HepG2 (cell line): ENCODE data around the gene MYL6B. TPM values are rescaled to one million over a fixed set of nuclear protein-coding genes. Genes with fewer than 3 reads are reported as not detected.

Experiments
- ASH2L ChIP-seq: fragments of 300-600, 200-600 bp; sonication (generic); IDR thresholded peaks from 2 replicates; pipeline ENCODE4 v1.7.0; 2017; ENCODE audit warnings: low read depth, mild to moderate bottlenecking, moderate library complexity, mixed read lengths, low read length; ENCODE audit not compliant: insufficient read length
- ATRX ChIP-seq: sonication (generic); formaldehyde crosslinking; IDR thresholded peaks from 2 replicates; pipeline ENCODE4 v1.4.0; 2020; ENCODE audit warnings: missing genetic modification reagents, borderline replicate concordance
- DMAP1 ChIP-seq: IDR thresholded peaks from 2 replicates; pipeline ENCODE4 v1.6.1; 2016
- GATAD1 ChIP-seq: IDR thresholded peaks from 2 replicates; pipeline ENCODE4 v1.6.1; 2016; ENCODE audit warnings: missing genetic modification reagents, missing compliant biosample characterization
- KAT8 ChIP-seq: IDR thresholded peaks from 2 replicates; pipeline ENCODE4 v1.6.1; 2016; ENCODE audit warnings: missing genetic modification reagents, missing compliant biosample characterization
- PHF20 ChIP-seq: sonication (generic); formaldehyde crosslinking; IDR thresholded peaks from 2 replicates; pipeline ENCODE4 v1.5.0; 2020; ENCODE audit warnings: mild to moderate bottlenecking, missing genetic modification reagents
- PHF21A ChIP-seq: sonication (generic); formaldehyde crosslinking; IDR thresholded peaks from 2 replicates; pipeline ENCODE4 v1.5.0; 2020; ENCODE audit warnings: mild to moderate bottlenecking, missing genetic modification reagents
- PRPF4 ChIP-seq: fragments of 200-400 bp; formaldehyde crosslinking; IDR thresholded peaks from 2 replicates; pipeline ENCODE4 v1.6.1; 2016; ENCODE audit warnings: low read length, low read depth; ENCODE audit not compliant: poor library complexity, severe bottlenecking
- SALL1 ChIP-seq: sonication (generic); formaldehyde crosslinking; IDR thresholded peaks from 2 replicates; pipeline ENCODE4 v1.8.0; 2022; ENCODE audit warnings: mild to moderate bottlenecking, missing genetic modification reagents
- SIN3B ChIP-seq: fragments of 150-350 bp; IDR thresholded peaks from 2 replicates; pipeline ENCODE4 v1.6.1; 2014; ENCODE audit warnings: low read length
- SSRP1 ChIP-seq: IDR thresholded peaks from 2 replicates; pipeline ENCODE4 v1.6.1; 2016; ENCODE audit warnings: control low read depth
- THAP11 ChIP-seq: IDR thresholded peaks from 2 replicates; pipeline ENCODE4 v1.6.1; 2016; ENCODE audit warnings: missing biosample characterization, missing genetic modification reagents
- YEATS4 ChIP-seq: sonication (generic); formaldehyde crosslinking; IDR thresholded peaks from 2 replicates; pipeline ENCODE4 v1.4.0; 2020; ENCODE audit warnings: missing genetic modification reagents, borderline replicate concordance
- YY1 ChIP-seq: IDR thresholded peaks from 2 replicates; pipeline ENCODE4 v1.6.1; 2011; ENCODE audit warnings: low read length, low read depth, moderate library complexity, mild to moderate bottlenecking; ENCODE audit not compliant: insufficient read depth, insufficient replicate concordance
- ZNF232 ChIP-seq: sonication (generic); formaldehyde crosslinking; IDR thresholded peaks from 2 replicates; pipeline ENCODE4 v1.4.0; 2020; ENCODE audit warnings: missing genetic modification reagents, borderline replicate concordance
- ZNF331 ChIP-seq: sonication (generic); formaldehyde crosslinking; IDR thresholded peaks from 2 replicates; pipeline ENCODE4 v1.4.0; 2020; ENCODE audit warnings: missing genetic modification reagents
- ZNF446 ChIP-seq: sonication (generic); formaldehyde crosslinking; IDR thresholded peaks from 2 replicates; pipeline ENCODE4 v1.5.0; 2020; ENCODE audit warnings: mild to moderate bottlenecking, missing genetic modification reagents
- ZNF746 ChIP-seq: sonication (generic); formaldehyde crosslinking; IDR thresholded peaks from 2 replicates; pipeline ENCODE4 v1.8.0; 2022; ENCODE audit warnings: mild to moderate bottlenecking, missing genetic modification reagents
- ZNF790 ChIP-seq: sonication (generic); formaldehyde crosslinking; IDR thresholded peaks from 2 replicates; pipeline ENCODE4 v1.8.0; 2022; ENCODE audit warnings: missing genetic modification reagents, mild to moderate bottlenecking, borderline replicate concordance
- polyA plus RNA-seq, 8 experiments: library from polyadenylated mRNA; depleted of rRNA in 3 of 8; stranded (reverse) in 7 of 8; unstranded in 1 of 8; fragments of >200 nt; fragmentation: Illumina TruSeq in 4 of 8; extraction: Trizol in 4 of 8; gene quantifications; 2 replicates each; pipeline versions ENCODE4 v1.2.1 to v1.2.3, GENCODE V29; 2011 to 2016; ENCODE audit warnings: low read depth in 4 of 8, missing spikeins in 1 of 8, mixed read lengths in 1 of 8; ENCODE audit not compliant: insufficient read depth in 1 of 8
- total RNA-seq, 5 experiments: library from RNA; depleted of rRNA; stranded (reverse); fragments of >200 nt; fragmentation: Illumina TruSeq; extraction: Trizol; gene quantifications; 2 replicates each; pipeline ENCODE4 v1.2.3, GENCODE V29; 2016; ENCODE audit warnings: low read depth in 1 of 5
- TF ChIP-seq, protein P1 (sequence below): sonication (generic); formaldehyde crosslinking; IDR thresholded peaks from 2 replicates; pipeline ENCODE4 v1.5.0; 2020; ENCODE audit warnings: mild to moderate bottlenecking, missing genetic modification reagents, borderline replicate concordance
- TF ChIP-seq, protein P2 (sequence below): sonication (generic); formaldehyde crosslinking; IDR thresholded peaks from 2 replicates; pipeline ENCODE4 v1.4.0; 2020; ENCODE audit warnings: missing genetic modification reagents
- TF ChIP-seq, protein P3 (sequence below): sonication (generic); formaldehyde crosslinking; IDR thresholded peaks from 2 replicates; pipeline ENCODE4 v1.4.0; 2020; ENCODE audit warnings: missing genetic modification reagents
- TF ChIP-seq, protein P4 (sequence below): sonication (generic); formaldehyde crosslinking; IDR thresholded peaks from 2 replicates; pipeline ENCODE4 v1.4.0; 2020; ENCODE audit warnings: missing genetic modification reagents, mild to moderate bottlenecking, borderline replicate concordance

The MYL6B gene
- total and polyA plus RNA-seq, 2 of the 13 experiments (the other 11 are each of a cell fraction or from before 2014, with no cell fraction given) = 75.7 to 88.7 TPM

DNA sequence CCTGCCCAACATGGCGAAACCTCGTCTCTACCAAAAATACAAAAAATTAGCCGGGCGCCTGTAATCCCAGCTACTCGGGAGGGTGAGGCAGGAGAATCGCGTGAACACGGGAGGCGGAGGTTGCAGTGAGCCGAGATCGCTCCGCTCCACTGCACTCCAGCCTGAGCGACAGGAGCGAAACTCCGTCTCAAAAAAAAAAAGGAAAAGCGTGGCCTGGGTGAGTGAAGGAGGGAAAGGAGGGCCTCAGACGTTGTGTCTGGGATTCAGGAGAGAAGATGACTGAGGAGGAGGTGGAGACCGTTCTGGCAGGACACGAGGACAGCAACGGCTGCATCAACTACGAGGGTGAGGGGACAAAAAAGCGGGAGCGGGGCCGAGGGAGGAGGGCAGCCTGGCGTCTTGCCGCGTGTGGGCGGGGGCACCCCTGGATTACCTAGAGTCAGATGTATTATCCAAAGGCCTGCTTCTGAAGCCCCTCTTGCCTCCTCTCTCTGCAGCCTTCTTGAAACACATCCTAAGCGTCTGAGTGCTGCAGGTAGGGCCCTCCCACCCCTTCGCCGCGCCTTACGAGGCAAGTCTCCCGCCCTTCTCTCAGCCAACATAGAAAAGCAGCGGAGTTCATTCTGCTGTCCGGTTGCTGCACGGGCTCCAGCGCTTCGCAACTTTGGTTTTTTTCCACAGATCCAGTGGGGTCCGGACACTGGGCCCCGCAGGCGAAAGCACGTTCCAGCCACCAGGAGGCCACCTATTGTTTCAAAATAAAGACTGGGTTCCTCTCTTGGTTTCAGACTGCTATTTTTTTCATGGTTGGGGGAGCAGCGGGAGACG, 5.0 kb downstream of the MYL6B start (continued):
- TF ChIP-seq, protein P1, sequence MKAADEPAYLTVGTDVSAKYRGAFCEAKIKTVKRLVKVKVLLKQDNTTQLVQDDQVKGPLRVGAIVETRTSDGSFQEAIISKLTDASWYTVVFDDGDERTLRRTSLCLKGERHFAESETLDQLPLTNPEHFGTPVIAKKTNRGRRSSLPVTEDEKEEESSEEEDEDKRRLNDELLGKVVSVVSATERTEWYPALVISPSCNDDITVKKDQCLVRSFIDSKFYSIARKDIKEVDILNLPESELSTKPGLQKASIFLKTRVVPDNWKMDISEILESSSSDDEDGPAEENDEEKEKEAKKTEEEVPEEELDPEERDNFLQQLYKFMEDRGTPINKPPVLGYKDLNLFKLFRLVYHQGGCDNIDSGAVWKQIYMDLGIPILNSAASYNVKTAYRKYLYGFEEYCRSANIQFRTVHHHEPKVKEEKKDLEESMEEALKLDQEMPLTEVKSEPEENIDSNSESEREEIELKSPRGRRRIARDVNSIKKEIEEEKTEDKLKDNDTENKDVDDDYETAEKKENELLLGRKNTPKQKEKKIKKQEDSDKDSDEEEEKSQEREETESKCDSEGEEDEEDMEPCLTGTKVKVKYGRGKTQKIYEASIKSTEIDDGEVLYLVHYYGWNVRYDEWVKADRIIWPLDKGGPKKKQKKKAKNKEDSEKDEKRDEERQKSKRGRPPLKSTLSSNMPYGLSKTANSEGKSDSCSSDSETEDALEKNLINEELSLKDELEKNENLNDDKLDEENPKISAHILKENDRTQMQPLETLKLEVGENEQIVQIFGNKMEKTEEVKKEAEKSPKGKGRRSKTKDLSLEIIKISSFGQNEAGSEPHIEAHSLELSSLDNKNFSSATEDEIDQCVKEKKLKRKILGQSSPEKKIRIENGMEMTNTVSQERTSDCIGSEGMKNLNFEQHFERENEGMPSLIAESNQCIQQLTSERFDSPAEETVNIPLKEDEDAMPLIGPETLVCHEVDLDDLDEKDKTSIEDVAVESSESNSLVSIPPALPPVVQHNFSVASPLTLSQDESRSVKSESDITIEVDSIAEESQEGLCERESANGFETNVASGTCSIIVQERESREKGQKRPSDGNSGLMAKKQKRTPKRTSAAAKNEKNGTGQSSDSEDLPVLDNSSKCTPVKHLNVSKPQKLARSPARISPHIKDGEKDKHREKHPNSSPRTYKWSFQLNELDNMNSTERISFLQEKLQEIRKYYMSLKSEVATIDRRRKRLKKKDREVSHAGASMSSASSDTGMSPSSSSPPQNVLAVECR (CRISPR knock-in tag) = peak; percentile 25; the same call in 1 of the 2 replicates
- peak; percentile 26; the same call in 1 of the 2 replicates for TF ChIP-seq SSRP1 (CRISPR knock-in tag)
- TF ChIP-seq PHF21A (CRISPR knock-in tag) = no peak; the same call in 1 of the 2 replicates
- TF ChIP-seq, protein P2, sequence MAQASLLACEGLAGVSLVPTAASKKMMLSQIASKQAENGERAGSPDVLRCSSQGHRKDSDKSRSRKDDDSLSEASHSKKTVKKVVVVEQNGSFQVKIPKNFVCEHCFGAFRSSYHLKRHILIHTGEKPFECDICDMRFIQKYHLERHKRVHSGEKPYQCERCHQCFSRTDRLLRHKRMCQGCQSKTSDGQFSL (CRISPR knock-in tag) = peak; percentile 94
- 0 out of 2 replicates have a peak, but pooled peaks have one; percentile 2 for TF ChIP-seq PHF20 (CRISPR knock-in tag)
- peak; percentile 46 for TF ChIP-seq KAT8 (CRISPR knock-in tag)
- no peak for TF ChIP-seq ATRX (CRISPR knock-in tag)
- TF ChIP-seq ASH2L = peak; percentile 38
- peak; percentile 82 for TF ChIP-seq PRPF4
- TF ChIP-seq ZNF232 = no peak
- 0 out of 2 replicates have a peak, but pooled peaks have one; percentile 24 for TF ChIP-seq SIN3B
- TF ChIP-seq, protein P3, sequence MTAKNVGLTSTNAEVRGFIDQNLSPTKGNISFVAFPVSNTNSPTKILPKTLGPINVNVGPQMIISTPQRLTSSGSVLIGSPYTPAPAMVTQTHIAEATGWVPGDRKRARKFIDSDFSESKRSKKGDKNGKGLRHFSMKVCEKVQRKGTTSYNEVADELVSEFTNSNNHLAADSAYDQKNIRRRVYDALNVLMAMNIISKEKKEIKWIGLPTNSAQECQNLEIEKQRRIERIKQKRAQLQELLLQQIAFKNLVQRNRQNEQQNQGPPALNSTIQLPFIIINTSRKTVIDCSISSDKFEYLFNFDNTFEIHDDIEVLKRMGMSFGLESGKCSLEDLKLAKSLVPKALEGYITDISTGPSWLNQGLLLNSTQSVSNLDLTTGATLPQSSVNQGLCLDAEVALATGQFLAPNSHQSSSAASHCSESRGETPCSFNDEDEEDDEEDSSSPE = peak; percentile 51; the same call in 1 of the 2 replicates
- TF ChIP-seq YEATS4 = peak; percentile 53; the same call in 1 of the 2 replicates
- TF ChIP-seq YY1 = peak; percentile 47
- TF ChIP-seq DMAP1 (CRISPR knock-in tag) = no peak; the same call in 1 of the 2 replicates
- TF ChIP-seq ZNF446 (CRISPR knock-in tag) = 0 out of 2 replicates have a peak, but pooled peaks have one; percentile 24
- TF ChIP-seq THAP11 = peak; percentile 59
- TF ChIP-seq ZNF331 (CRISPR knock-in tag) = peak; percentile 92
- peak; percentile 78; the same call in 1 of the 2 replicates for TF ChIP-seq ZNF746 (CRISPR knock-in tag)
- peak; percentile 13; the same call in 1 of the 2 replicates for TF ChIP-seq SALL1 (CRISPR knock-in tag)
- no peak for TF ChIP-seq ZNF790
- peak; percentile 38; the same call in 1 of the 2 replicates for TF ChIP-seq GATAD1 (CRISPR knock-in tag)
- TF ChIP-seq, protein P4, sequence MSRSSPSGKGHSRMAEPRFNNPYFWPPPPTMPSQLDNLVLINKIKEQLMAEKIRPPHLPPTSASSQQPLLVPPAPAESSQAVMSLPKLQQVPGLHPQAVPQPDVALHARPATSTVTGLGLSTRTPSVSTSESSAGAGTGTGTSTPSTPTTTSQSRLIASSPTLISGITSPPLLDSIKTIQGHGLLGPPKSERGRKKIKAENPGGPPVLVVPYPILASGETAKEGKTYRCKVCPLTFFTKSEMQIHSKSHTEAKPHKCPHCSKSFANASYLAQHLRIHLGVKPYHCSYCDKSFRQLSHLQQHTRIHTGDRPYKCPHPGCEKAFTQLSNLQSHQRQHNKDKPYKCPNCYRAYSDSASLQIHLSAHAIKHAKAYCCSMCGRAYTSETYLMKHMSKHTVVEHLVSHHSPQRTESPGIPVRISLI (CRISPR knock-in tag) = peak; percentile 88
